Tongue (tissue), 2 donors: ENCODE measurements around the gene GBP1. TPM values are rescaled to one million over a fixed set of nuclear protein-coding genes. Genes with fewer than 3 reads are reported as not detected.
"Not testable (repeated sequence)": the region's sequence is repeated elsewhere in the genome, so short reads cannot be mapped to it uniquely, and the experiment has no call there.

ENCODE experiments used
- DNase-seq: peaks from one replicate; pipeline ENCODE4 v3.0.0-alpha.2; 2015
- total RNA-seq: library from RNA; depleted of rRNA; stranded (reverse); fragments of >200 nt; gene quantifications from one replicate; pipeline ENCODE4 v1.2.3, GENCODE V29; 2014

Gene GBP1
- 13.2 TPM for total RNA-seq

DNA sequence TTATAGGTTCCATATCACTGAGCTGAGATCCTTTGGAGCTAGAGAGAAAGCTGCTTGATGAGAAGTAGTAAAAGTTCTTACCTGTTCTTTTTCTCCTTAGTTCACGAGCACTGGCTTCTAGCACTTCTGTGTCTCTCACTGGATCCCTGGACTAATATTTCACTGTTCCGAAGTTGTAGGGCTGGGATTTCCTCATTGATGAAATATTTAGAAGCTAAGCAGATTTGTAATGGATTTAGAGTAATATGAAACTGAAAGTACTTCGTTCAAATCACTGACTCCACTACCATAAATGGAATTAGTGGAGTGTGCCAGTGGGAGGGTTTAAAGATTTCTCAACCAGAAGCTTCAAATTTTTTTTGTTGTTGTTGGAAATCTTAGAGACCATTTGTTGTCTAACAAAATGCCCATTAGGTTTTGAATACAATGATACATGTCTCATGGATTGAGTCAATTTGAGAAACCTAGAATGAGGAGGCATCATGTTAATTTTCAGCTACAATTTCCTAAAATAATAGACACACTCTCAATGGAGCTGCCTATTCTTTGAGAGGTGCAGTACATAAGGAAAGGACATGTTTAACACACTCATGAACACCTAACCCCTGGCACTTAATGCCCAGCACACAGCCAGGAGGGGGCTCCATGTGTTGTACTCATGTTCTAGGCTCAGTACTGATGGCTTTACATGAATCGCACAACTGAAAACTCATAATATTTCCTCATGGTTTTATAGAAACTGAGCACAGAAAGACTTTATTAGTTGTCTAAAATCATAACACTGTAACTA lies at the start of gene GBP1:
Gene GBP1, minus strand, starts transcription at position 130 of the 790 bp plus-strand sequence. CDS start 1,974 bp downstream, outside the sequence.
- no peak for DNase-seq

GRCh38 chr1:89114662-89115061 lies 49.7 kb upstream of the GBP1 start:
- no peak for DNase-seq

GRCh38 chr1:89112871-89113613 lies 48.0 kb upstream of the GBP1 start:
- DNase-seq: no peak

GRCh38 chr1:89104687-89105086 lies 39.7 kb upstream of the GBP1 start:
- DNase-seq: no peak

- no peak for DNase-seq
Observed at GRCh38 chr1:89104147-89104546, 39.1 kb upstream of the GBP1 start.

DNA sequence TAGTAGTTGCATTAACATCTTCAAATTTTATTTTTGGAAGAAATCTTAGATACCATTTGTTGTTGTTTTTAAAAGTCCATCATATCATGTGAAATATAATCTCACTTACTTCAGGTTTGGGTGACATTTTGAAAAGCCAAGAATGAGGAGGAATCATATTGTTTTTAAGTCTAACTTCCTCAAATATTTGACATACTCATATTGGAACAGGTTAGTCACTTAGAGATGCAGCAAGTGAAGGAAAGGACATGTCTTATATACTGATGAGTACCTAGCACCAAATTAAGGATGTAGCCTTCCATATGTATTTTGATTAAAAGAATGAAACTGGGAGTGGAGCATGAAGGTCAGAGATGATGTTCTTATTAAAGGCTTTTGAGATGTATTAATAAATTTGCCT lies 37.0 kb upstream of the GBP1 start:
- DNase-seq: no peak

DNA sequence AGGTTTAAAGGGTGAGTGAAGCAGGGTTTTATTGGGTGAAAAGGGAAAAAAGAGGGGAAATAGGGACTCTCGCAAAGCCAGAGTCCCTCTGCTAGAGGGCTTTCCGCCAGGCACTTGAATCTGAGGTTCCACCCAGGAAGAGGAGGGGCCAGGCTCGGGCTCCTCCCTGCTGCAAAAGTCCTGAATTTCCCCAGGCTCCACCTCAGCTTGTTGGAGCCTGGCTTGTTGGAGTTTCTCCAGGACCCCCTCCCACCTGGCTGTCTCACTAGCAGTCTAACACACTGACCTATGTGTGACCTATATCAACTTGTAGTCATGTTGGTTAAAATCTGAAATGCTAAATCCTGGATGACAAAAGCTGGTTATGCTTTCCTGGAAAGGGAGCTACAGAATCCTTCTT lies 35.4 kb upstream of the GBP1 start:
- no peak for DNase-seq

- no peak for DNase-seq
Observed at GRCh38 chr1:89098857-89099256, 33.8 kb upstream of the GBP1 start.

GRCh38 chr1:89095737-89096136 lies 30.7 kb upstream of the GBP1 start:
- DNase-seq: no peak

DNA sequence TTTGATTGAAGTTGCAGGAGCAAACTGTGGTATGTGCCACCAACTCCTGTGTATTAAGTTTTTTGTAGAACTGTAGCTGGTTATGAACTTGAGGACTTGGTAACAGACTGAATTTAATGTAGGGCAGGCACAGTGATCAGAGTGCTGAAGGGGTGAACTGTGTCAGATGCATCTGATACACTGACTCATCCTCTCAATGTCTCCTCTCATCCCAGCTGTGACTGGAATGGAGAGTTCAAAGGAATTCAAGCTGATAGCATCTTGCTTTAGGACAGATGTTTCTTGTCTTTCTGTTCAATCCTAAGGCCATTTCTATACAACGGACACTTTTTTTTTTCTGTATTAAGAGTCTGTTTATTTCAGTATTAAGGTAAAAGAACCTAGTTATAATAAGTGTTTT lies 25.0 kb upstream of the GBP1 start:
- peak; percentile 2 for DNase-seq

DNA sequence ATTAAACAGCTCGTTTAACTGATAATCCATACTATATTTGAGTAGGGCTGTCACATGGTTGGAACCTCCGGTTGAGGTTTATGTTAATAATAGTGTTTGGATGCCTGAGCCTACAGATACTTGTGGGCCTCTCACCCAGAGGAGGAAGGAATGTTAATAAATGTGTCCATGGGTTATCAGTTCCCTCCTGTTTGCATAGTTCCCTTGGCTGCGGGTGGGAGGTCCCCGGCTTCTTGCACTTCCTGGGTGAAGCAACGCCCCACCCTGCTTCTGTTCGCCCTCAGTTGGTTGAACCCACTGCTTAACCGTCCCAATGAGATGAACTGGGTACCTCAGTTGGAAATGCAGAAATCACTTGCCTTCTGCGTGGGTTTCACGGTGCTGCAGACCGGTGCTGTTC lies 23.6 kb upstream of the GBP1 start:
- DNase-seq: no peak

DNA sequence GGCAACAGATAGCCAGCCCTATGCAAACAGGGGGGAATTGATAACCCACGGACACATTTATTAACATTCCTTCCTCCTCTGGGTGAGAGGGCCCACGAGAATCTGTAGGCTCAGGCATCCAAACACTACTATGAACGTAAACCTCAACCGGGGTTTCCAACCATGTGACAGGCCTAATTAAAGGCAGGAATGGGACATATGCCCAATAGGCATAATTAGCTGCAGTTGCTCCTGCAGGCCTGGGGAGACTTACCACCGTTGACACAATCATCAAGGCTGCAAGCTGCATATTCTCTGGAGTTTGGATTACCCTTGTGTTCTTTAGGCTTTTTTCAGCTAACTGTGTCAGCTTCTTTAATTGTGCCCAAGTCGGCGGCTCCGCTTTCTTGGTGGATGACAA lies 22.2 kb upstream of the GBP1 start:
- peak; percentile 16 for DNase-seq

DNA sequence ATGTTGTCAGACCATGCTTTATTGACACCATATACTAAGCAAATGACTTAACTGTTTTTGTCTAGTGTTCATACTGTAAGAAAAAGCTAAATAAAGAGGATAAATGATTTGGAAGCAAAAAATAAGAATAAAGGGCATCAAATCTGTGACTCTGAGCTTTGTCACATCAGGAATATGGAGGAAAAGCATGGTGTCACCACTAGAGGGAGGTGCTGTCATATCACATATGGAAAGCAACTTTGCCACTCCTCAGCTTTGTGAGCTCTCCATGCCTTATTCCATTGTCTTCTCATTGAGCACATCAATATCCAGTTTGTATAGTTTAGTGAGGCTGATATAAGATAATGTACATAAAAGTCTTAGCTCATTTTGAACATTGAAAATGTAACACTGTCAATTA lies 20.8 kb upstream of the GBP1 start:
- no peak for DNase-seq

- DNase-seq: no peak
Observed at GRCh38 chr1:89081005-89081404, 16.0 kb upstream of the GBP1 start.

DNA sequence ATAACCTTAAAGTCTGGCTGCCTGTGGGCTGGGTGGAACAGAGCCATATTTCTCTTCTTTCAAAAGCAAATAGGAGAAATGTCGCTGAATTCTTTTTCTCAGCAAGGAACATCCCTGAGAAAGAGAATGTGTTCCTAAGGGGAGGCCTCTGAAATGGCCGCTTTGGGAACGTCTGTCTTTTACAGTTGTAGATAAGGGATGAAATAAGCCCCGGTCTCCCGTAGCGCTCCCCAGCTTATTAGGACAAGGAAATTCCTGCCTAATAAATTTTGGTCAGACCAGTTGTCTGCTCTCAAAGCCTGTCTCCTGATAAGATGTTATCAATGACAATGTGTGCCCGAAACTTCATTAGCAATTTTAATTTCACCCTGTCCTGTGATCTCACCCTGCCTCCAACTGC lies 15.1 kb upstream of the GBP1 start:
- not testable (repeated sequence) for DNase-seq

DNA sequence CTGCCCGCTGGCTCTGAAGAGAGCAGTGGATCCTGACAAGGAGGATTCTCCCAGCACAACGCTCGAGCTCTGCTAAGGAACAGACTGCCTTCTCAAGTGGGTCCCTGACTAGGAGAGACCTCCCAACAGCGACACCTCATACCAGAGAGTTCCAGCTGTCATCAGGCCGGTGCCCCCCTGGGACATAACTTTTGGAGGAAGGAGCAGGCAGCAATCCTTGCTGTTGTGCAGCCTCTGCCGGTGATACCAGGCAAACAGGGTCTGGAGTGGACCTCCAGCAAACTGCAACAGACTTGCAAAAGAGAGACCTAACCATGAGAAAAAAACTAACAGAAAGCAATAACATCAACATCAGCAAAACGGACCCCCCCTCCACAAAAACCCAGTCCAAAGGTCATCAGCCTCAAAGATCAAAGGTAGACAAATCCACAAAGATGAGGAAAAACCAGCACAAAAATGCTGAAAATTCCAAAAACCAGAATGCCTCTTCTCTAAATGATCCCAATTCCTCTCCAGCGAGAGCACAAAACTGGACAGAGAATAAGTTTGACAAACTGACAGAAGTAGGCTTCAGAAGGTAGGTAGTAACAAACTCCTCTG lies 7.6 kb upstream of the GBP1 start:
- DNase-seq: not testable (repeated sequence)

GRCh38 chr1:89070509-89070908 lies 5.5 kb upstream of the GBP1 start:
- DNase-seq: no peak

- no peak for DNase-seq
Observed at GRCh38 chr1:89069951-89070350, 4.9 kb upstream of the GBP1 start.

GRCh38 chr1:89068291-89068690 lies 3.3 kb upstream of the GBP1 start:
- DNase-seq: no peak

DNA sequence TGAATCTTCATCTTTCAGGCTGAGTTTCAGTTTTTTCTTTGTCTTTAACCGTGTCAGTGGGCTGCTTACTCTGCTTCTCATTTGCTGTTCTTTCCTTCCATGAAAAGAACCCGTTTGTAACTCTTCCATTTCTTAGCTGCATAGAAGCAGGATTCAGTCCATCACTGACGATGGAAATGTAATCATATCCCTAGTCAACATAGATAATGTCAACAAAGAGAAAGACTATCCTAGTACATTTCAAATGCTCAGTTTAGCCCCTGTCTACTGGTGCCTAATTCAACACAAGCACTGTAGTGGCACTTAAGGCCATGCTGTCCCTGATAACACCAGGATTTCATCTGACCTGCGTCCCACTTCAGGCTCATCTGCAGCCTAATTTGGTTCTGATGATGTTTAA lies 376 bp downstream of the GBP1 start:
- DNase-seq: no peak

- no peak for DNase-seq
Observed at GRCh38 chr1:89063094-89063493, 1.9 kb downstream of the GBP1 start.

DNA sequence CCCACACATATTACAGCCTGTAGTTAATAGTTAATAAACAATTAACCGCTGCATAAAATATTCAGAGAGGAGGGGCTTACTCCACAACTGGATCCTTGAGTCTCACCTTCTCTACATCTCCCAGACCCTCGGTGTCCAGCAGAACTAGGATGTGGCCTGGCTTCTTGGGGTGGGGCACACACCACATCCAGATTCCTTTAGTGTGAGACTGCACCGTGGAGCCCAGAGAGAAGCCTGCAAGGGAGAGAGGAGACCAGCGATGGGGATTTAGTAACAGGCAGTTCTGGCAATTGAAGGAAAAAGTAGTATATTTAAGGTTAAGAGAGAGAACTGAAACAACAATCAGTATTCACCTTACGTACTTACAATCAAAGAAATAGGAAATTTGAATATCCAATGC lies 4.9 kb downstream of the GBP1 start:
- no peak for DNase-seq

GRCh38 chr1:89051955-89052312 lies 13.1 kb downstream of the GBP1 start:
- no peak for DNase-seq
